Measurements from ENCODE around the gene FARSB.

FARSB gene

GRCh38 chr2:222563106-222563718 is 92.7 kb downstream of the FARSB start:
- in situ Hi-C loops (cut with MboI; ENCODE audit: low sequenced_read_pairs): no loop called here

- in situ Hi-C loops (cut with MboI; ENCODE audit: low sequenced_read_pairs): no loop called here
Measured at GRCh38 chr2:222561817-222562645, 93.9 kb downstream of the FARSB start.

GRCh38 chr2:222561151-222561550 is 94.7 kb downstream of the FARSB start:
- in situ Hi-C loops (cut with MboI; ENCODE audit: low sequenced_read_pairs): no loop called here

- in situ Hi-C loops (cut with MboI; ENCODE audit: low sequenced_read_pairs): no loop called here
Measured at GRCh38 chr2:222554517-222554916, 101.4 kb downstream of the FARSB start.

- in situ Hi-C loops (cut with MboI; ENCODE audit: low sequenced_read_pairs): no loop called here
Measured at GRCh38 chr2:222548992-222549391, 106.9 kb downstream of the FARSB start.

GRCh38 chr2:222547083-222547482 is 108.8 kb downstream of the FARSB start:
- in situ Hi-C loops (cut with MboI; ENCODE audit: low sequenced_read_pairs): no loop called here

GRCh38 chr2:222545823-222546795 is 109.8 kb downstream of the FARSB start:
- in situ Hi-C loops (cut with MboI; ENCODE audit: low sequenced_read_pairs): no loop called here

- in situ Hi-C loops (cut with MboI; ENCODE audit: low sequenced_read_pairs): no loop called here
Measured at GRCh38 chr2:222544661-222545060, 111.2 kb downstream of the FARSB start.

GRCh38 chr2:222538535-222538934 is 117.4 kb downstream of the FARSB start:
- in situ Hi-C loops (cut with MboI; ENCODE audit: low sequenced_read_pairs): no loop called here

GRCh38 chr2:222535477-222535876 is 120.4 kb downstream of the FARSB start:
- in situ Hi-C loops (cut with MboI; ENCODE audit: low sequenced_read_pairs): no loop called here

- in situ Hi-C loops (cut with MboI; ENCODE audit: low sequenced_read_pairs): no loop called here
Measured at GRCh38 chr2:222532315-222532714, 123.6 kb downstream of the FARSB start.

- in situ Hi-C loops (cut with MboI; ENCODE audit: low sequenced_read_pairs): no loop called here
Measured at GRCh38 chr2:222526480-222527277, 129.2 kb downstream of the FARSB start.

GRCh38 chr2:222525811-222526210 is 130.1 kb downstream of the FARSB start:
- in situ Hi-C loops (cut with MboI; ENCODE audit: low sequenced_read_pairs): no loop called here

- in situ Hi-C loops (cut with MboI; ENCODE audit: low sequenced_read_pairs): no loop called here
Measured at GRCh38 chr2:222523783-222524544, 131.9 kb downstream of the FARSB start.

GRCh38 chr2:222522082-222522481 is 133.8 kb downstream of the FARSB start:
- in situ Hi-C loops (cut with MboI; ENCODE audit: low sequenced_read_pairs): no loop called here

- in situ Hi-C loops (cut with MboI; ENCODE audit: low sequenced_read_pairs): no loop called here
Measured at GRCh38 chr2:222521099-222521498, 134.8 kb downstream of the FARSB start.
